Stimulated activated CD8-positive, alpha-beta memory T cell treated with anti-CD3 and anti-CD28 coated beads, Interleukin-12 subunit alpha, Interleukin-12 subunit beta, amount 100 ng/mL, for 1 hour (primary cell): ENCODE measurements around the gene PLA2G4D.

Experiments
- DNase-seq: peaks from one replicate; pipeline ENCODE4 v3.0.0-alpha.2; 2020; ENCODE audit warnings: low read depth

The PLA2G4D gene

DNA sequence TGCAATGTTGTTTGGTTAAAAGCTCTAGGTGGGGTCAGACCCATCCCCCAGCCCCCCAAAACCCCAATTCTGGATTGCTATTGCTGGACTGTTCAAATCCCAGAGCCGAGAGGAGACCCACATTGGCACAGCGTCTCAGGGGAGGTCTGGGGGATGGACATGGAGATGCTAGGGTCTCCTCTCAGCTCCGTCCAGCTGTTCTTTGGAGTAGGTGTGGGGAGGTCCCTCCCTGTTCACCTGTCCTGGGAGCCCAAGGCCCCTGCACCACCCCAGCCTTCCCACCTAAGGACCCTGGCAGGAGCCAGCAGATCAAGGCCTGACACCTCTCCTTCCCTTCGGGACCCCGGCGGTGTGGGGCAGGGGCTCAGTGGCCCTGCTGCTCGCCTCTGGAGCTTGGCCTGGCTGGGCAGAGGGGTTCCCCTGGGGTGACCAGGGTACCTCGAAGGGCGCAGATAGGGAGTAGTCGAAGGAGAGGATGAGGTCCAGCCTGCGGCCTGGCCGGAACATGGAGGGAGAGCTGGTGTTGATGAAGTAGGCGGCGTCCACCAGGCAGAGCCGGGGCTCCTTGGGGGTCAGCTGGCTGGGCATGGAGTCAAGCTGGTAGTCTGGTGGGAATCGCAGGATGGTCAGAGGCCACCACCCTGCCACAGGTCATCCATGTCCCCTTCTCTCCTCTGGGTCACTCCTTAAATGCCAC, 23.9 kb downstream of the PLA2G4D start:
- DNase-seq = no peak

DNA sequence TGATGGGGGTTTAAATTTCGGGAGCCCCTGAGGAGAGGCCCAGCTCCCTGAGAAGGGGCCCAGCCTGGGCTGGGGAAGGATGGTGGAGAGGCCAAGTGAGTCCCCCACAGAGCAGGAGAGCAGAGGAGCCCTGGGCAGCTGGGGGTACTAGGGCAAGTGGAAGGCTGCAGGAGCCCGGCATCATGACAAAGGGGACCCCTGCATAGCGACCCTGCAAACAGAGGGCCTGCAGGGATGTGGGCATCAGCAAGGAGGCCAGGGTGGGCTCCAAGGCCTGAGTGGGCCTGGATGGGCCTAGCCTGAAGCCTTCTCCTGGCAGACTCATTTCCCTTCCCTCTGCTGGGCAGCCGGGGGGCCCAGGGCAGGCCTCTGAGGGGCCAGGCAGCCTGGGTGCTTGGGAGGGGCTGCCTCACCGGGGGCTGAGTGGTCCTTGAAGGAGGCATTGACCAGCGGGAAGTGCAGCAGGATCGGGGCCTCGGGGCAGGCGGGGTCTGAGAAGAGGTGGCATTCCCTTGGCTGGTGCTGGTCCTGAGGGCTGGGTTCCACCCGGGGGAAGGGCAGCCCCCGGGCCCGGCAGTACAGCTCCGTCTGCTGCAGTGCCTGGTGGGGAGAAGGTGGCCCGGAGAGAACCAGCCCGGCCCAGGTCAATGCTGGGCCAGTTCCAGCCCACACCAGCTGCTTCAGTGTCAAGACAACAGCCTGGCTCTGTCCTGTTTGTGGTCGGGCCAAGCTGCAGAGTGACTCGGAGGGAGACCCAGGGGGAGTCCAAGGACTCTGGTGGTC, 24.7 kb downstream of the PLA2G4D start:
- no peak for DNase-seq

GRCh38 chr15:42069025-42069424, 25.3 kb downstream of the PLA2G4D start:
- no peak for DNase-seq

GRCh38 chr15:42068601-42069000, 25.8 kb downstream of the PLA2G4D start:
- DNase-seq = no peak

- no peak for DNase-seq
These were observed 27.5 kb downstream of the PLA2G4D start for GRCh38 chr15:42066764-42067415.

- DNase-seq = no peak
These were observed 28.9 kb downstream of the PLA2G4D start for GRCh38 chr15:42065468-42065867.

GRCh38 chr15:42065033-42065432, 29.3 kb downstream of the PLA2G4D start:
- no peak for DNase-seq

- DNase-seq = no peak
These were observed 30.1 kb downstream of the PLA2G4D start for GRCh38 chr15:42064271-42064670.

GRCh38 chr15:42063122-42063848, 31.1 kb downstream of the PLA2G4D start:
- DNase-seq = no peak

DNA sequence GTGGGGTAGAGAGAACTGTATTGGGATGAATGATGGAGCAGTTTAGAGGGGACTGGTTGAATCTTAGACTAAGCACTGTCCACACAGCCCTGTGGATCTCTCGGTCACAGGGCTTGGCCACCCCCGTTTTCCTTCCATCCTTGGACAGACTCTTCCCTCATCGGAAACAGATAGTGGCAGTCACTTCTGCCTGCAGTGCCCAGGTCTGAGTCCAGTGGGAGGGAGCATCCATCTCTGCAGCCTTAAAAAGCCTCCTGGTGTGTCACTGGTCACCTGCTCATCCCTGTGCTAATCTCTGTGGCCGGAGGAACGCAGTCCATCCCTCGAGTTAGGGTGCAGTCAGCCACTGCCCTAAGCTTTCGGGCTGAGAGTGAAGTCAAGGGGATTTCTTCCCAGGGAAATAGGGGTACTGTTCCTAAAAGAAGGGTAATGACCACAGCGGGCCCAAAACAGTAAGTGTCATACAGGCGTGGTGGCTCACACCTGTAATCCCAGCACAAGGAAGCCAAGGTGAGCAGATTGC, 32.0 kb downstream of the PLA2G4D start:
- no peak for DNase-seq

DNA sequence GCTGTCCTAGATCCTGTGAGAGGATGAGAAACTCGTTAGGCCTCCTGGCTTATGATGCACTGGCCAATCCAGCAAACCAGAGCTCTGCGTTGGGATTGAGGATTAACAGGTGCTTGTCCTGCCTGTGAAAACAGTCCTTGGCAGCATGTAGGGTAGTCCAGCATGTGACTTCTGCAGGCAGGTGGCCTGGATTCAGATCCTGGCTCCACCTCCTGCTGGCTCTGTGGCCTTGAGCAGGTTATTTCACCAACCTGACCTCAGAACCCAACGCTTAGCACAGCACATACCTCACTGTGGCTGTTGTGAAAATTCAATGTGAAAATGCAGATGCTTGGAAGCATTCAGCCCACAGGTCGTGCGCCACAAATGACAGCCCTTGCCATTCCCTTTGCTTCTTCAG, 33.6 kb downstream of the PLA2G4D start:
- DNase-seq = no peak

DNA sequence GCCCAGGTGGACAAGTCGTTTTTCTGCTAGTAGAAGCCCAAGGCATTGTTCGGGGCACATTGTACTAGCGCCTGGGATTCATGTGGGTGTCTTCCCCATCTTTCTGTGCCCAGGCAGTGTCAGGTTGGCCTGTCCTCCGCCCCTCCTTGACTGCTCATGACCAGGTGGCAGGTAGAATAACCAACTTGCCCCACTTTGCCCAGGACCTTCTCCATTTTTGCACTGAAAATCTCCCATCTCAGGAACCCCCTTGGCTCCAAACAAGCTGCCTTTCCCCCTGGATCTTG, 33.9 kb downstream of the PLA2G4D start:
- DNase-seq = no peak

DNA sequence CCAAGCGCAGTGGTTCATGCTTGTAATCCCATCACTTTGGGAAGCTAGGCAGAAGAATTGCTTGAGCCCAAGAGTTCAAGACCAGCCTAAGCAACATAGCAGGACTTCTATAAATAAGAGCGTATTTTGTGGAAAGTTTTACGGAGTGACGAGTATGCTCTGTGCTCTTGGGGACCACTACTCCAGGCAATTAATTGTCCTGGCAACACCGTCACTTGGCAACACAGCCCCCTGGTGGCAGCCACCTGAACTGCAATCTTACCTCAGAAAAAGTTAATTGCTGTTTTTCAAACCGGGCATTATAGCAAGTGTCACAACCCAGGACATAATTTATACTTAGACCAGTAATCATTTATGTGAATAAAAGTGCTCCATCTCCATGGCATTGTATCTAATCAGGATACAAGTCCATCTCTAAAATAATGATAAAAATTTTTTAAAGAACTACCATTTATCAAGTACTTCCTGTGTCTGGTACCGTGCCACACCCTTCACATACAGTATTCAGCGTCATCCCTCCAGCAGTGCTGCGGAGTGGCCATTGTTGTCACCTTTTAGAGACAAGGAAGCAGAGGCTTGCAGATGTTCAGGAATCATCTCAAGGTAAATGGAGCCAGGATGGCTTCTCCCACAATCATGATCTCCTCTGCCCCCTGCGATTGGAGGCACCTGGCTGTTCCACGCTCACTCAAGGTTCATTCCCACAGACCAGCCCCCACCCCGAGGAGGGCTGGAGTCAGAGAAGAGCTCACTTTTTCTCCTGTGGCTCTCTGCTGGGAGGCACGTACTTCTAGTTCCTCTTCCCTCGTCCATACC, 34.5 kb downstream of the PLA2G4D start:
- DNase-seq = peak; percentile 58

GRCh38 chr15:42058791-42059190, 35.6 kb downstream of the PLA2G4D start:
- DNase-seq = no peak

- no peak for DNase-seq
These were observed 36.3 kb downstream of the PLA2G4D start for GRCh38 chr15:42057799-42058646.

DNA sequence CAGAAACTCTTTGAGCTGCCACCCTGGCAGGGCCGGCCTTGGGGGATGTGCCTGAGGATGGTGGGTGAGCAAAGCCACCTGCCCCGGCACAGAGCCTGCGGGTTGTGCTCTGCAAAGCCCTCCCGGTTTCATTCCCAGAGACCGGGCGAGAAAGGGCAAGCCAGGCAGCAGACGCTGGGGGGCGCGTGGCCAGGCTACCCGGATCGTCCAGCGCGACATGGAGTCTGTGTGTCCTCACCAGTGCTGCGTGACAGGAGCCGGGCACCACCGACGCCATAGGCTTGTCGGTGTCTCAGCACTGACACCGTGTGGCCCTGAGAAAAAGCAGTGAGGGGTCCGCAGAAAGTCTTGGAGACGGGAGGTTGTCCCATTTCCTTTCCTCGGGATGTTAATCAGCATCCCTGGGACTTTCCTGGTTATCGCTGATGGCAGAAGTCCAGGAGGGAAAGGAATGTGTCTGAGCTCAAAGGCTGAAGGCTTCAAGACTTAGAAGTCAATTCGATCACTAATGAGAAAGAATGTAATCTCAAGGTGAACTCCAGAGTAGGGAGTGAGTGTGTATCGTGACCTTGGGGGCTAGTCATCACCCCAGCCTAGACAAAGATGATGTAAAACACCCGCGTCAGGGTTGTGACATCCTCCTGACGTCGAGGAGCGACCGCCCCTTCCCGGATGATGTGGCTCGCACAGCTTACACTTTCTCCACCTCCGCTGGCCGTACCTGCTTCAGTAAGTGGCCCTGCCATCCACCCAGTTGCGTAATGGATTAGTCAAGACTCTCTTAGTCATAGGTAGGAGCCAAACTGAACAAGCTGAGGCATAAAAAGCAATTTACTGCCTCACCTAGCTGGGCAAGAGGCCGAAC, 37.2 kb downstream of the PLA2G4D start:
- no peak for DNase-seq

- DNase-seq = no peak
These were observed 40.4 kb downstream of the PLA2G4D start for GRCh38 chr15:42053914-42054313.

DNA sequence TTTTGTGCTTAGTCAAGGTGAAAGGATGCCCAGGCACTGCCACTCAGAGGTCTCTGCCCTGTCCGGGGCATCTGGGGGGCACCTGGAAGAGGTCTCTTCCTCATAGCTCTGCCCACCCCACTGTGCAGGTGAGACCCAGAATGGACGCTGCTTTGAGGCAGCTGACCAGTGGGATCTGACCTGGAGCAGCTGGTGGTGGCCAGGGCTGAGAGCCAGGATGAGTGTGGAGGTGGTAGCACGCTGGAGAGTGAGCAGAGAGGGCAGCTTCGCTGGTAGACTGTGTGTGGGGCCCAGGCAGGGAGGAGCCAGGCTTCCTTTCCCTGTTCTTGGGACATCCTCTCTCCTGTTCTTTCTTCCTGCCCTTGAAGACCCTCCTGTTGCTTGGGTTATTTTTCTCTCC, 41.4 kb downstream of the PLA2G4D start:
- no peak for DNase-seq

GRCh38 chr15:42050484-42051255, 43.7 kb downstream of the PLA2G4D start:
- no peak for DNase-seq
